Measurements from ENCODE around the gene BSG.

GRCh38 chr19:554817-555216 lies 17.6 kb upstream of the BSG start:
- TF ChIP-seq, protein P1, sequence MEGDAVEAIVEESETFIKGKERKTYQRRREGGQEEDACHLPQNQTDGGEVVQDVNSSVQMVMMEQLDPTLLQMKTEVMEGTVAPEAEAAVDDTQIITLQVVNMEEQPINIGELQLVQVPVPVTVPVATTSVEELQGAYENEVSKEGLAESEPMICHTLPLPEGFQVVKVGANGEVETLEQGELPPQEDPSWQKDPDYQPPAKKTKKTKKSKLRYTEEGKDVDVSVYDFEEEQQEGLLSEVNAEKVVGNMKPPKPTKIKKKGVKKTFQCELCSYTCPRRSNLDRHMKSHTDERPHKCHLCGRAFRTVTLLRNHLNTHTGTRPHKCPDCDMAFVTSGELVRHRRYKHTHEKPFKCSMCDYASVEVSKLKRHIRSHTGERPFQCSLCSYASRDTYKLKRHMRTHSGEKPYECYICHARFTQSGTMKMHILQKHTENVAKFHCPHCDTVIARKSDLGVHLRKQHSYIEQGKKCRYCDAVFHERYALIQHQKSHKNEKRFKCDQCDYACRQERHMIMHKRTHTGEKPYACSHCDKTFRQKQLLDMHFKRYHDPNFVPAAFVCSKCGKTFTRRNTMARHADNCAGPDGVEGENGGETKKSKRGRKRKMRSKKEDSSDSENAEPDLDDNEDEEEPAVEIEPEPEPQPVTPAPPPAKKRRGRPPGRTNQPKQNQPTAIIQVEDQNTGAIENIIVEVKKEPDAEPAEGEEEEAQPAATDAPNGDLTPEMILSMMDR (IDR thresholded peaks at IDR 0.05; ENCODE audit: low read depth, low read length, poor library complexity, severe bottlenecking): no peak
- TF ChIP-seq EZH2phosphoT487 (IDR thresholded peaks at IDR 0.05; ENCODE audit: borderline replicate concordance, low read length): no peak
